ENCODE data around the gene METTL26. TPM values are rescaled to one million over a fixed set of nuclear protein-coding genes. Genes with fewer than 3 reads are reported as not detected.

Gene METTL26
- polyA plus RNA-seq = 10 to 100 TPM; 73.2 to 94.3 TPM

DNA sequence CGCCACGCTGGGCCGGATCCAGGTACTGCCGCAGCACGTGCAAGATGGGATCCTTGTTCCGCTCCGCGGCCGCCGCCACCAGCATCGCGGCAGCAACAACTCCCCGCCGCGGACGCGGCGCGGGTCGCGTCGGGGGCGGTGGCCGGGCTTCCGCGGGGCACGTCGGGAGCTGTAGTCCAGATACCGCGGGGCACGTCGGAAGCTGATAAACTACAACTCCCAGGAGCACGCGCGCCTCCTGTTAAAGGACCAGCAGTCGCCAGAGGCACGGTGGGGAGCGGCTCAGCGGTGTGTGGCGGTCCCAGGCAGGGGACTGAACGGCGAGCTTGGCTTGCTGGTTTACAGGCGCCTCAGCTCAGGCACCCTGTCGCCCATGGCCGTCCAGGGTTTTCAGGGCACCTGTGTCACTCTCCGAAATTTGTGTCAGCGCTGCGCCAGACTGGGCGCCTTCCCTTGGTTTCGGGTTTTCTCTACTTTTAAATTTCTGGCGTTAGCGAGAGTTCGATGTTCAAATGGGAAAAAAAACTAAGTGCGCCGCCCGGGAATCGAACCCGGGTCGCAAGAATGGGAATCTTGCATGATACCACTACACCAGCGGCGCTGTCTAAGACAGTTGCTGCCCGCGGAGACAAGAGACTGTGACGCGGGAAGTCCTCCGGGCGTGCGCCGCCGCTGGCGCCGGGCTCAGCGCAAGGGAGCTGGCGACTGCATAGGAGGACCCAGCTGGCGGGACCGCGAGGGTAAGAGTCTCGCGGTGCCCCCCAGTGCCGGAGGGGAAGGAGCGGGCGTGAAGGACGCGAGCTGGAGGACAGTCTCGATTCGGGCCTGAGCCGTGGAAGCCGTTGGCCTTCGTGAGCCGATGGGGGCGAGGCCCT, at the start of gene METTL26:
Gene METTL26, minus strand, starts transcription at position 100 of the 875 bp plus-strand sequence. Its CDS starts 15 bp downstream, at position 85.
- Histone ChIP-seq H3K27me3 (ENCODE audit: control insufficient read depth in 1 of 2, insufficient read depth in 2 of 2, low read length in 2 of 2) (no peaks in the 10 kb centered on the region), H3K9me3 (ENCODE audit: control insufficient read depth in 2 of 2, insufficient read depth in 1 of 2, low read depth in 1 of 2, low read length in 1 of 2) (no peaks in the 10 kb centered on the region), H3K4me3 (ENCODE audit: low read depth in 1 of 2, low read length in 2 of 2) (peak within 1 kb of the TSS; percentile 68 to 90), H3K36me3 (ENCODE audit: control insufficient read depth in 2 of 2, insufficient read depth in 2 of 2, low read length in 1 of 2) (peaks cover 0 to 15% of the 10 kb centered on the region in 2 donors), H3K4me1 (ENCODE audit: control insufficient read depth in 2 of 2, insufficient read depth in 2 of 2, low read length in 1 of 2) (peaks cover 0 to 14% of the 10 kb centered on the region in 2 donors), H3K27ac (ENCODE audit: low read depth in 2 of 2, low read length in 1 of 2) (peak within 1 kb of the TSS; percentile 95 to 99)
- WGBS, 2 donors = 0% methylated on average over 77 to 91 of the region's 91 CpGs

DNA sequence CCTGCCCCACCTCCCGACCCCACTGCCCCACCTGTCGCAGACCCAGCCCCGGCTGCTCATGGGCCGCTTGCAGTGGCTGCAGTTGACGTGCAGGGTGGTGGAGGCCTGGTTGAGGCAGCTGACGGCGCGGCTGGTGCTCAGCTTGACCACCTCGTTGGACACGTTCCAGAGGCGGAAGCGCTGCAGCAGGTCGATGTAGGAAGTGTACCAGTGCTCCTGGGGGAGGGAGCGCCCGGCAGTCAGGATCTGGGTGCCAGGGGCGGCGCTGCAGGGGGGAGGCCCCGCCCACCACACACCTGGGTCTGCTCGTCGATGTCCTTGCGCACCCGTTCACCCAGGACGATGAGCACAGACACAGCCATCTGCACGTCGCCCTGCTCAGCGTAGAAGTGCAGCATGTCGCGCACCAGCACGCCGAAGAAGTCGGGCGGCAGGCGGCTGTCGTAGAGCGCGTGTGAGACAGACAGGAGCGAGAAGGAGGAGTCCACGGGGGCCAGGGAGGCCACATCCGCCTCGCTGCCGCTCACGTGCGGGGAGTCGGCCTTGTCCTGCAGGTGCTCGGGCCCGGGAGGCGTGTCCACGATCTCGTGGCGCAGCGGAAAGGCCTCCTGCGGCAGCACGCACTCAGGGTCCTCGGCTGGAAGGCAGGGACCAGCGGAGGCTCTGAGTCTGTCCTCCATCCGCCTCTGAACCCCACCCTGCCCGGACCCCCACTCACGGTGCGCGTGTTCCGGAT, 49.0 kb upstream of the METTL26 start:
- Histone ChIP-seq H3K27me3 (ENCODE audit: control insufficient read depth in 1 of 2, insufficient read depth in 2 of 2, low read length in 2 of 2) (no peaks in the 10 kb centered on the region), H3K27ac (ENCODE audit: low read depth in 2 of 2, low read length in 1 of 2) (peak overlapping the region in 1 of 2 donors; percentile 79), H3K9me3 (ENCODE audit: control insufficient read depth in 2 of 2, insufficient read depth in 1 of 2, low read depth in 1 of 2, low read length in 1 of 2) (no peaks in the 10 kb centered on the region), H3K4me1 (ENCODE audit: control insufficient read depth in 2 of 2, insufficient read depth in 2 of 2, low read length in 1 of 2) (peaks cover 20 to 57% of the 10 kb centered on the region in 2 donors), H3K36me3 (ENCODE audit: control insufficient read depth in 2 of 2, insufficient read depth in 2 of 2, low read length in 1 of 2) (peaks cover 4 to 41% of the 10 kb centered on the region in 2 donors), H3K4me3 (ENCODE audit: low read depth in 1 of 2, low read length in 2 of 2) (peak overlapping the region; percentile 22 to 55)
- WGBS, 2 donors = 86% methylated on average over 61 of the region's 61 CpGs

DNA sequence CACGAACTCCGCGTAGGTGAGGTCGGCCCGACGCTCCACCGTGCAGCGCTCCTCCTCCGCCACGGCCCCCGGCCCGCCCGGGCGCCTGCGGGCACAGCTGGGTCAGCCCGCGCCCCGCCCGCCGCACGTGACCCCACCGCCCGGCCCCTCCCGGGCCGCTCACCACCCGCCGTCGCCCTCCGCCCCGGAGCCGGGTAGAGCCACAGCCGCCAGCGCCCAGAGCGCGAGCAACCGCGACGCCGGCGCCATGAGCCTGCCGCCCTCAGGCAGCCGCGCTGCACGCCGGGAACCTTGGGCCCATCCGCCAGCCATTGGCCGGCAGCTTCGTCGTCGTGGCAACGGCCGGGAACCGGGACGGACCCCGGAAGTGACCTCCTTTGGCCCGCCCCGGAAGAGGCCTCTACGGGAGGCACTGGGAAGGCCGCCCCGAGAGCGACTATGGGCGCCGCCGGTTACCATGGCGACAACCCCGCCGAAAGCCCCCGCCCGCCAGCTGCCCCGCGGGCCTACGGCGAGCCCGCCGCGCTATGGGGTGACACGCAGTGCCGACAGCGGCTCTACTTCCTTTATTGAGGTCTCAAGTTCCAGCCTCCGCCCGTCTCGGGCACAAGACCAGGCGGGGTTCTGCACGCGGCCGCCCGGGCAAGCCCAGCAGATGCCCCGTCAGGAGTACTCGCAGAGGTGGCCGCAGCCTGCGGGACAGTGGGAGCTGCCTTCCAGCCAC, 48.1 kb upstream of the METTL26 start, which contains the start of gene JMJD8:
Gene JMJD8, minus strand, starts transcription at position 264 of the 724 bp plus-strand sequence. Its CDS starts 15 bp downstream, at position 249.
- 0 to 2% methylated on average over 54 to 91 of the region's 91 CpGs for WGBS, 2 donors
- Histone ChIP-seq H3K4me1 (ENCODE audit: control insufficient read depth in 2 of 2, insufficient read depth in 2 of 2, low read length in 1 of 2) (peaks cover 16 to 56% of the 10 kb centered on the region in 2 donors), H3K36me3 (ENCODE audit: control insufficient read depth in 2 of 2, insufficient read depth in 2 of 2, low read length in 1 of 2) (peaks cover 4 to 41% of the 10 kb centered on the region in 2 donors), H3K27me3 (ENCODE audit: control insufficient read depth in 1 of 2, insufficient read depth in 2 of 2, low read length in 2 of 2) (no peaks in the 10 kb centered on the region), H3K4me3 (ENCODE audit: low read depth in 1 of 2, low read length in 2 of 2) (peak within 1 kb of the TSS; percentile 55 to 70), H3K27ac (ENCODE audit: low read depth in 2 of 2, low read length in 1 of 2) (peak within 1 kb of the TSS; percentile 79 to 94), H3K9me3 (ENCODE audit: control insufficient read depth in 2 of 2, insufficient read depth in 1 of 2, low read depth in 1 of 2, low read length in 1 of 2) (no peaks in the 10 kb centered on the region)

DNA sequence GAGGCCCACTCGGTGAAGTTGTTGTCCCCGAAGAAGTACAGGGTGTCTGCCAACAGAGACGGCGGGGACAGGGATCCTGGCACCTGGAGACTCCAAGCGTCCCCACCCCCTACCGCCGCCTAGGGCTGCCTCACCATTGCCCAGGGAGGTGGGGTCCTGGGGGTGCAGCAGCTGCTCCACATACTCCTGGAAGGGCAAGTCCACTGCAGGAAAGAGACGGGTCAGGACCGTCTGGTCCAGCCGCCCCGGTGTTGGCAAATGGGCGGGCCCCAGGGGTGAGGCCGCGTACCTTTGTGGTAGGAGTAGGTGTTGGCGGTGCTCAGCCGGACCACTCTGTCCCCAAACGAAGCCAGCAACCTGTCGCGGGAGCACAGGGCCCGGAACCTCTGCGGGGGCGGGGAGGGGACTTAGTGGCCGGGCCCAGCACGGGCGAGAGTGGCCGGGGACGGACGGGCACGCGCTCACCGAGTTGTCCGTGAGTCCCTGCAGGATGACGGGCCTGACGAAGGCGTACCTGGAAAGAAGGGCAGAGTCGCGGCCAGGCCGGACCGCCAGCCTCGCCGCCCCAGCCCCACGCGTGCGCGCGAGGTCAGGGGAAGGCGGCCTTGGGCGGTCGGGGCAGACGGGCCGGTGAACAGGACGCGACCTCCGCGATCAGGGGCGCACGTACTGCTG, 47.4 kb upstream of the METTL26 start:
- peak overlapping the region; percentile 79 to 94 for H3K27ac ChIP-seq (ENCODE audit: low read depth in 2 of 2, low read length in 1 of 2)
- H3K4me3 ChIP-seq (ENCODE audit: low read depth in 1 of 2, low read length in 2 of 2) = peak overlapping the region; percentile 55 to 70
- peaks cover 15 to 56% of the 10 kb centered on the region in 2 donors for H3K4me1 ChIP-seq (ENCODE audit: control insufficient read depth in 2 of 2, insufficient read depth in 2 of 2, low read length in 1 of 2)
- peaks cover 4 to 41% of the 10 kb centered on the region in 2 donors for H3K36me3 ChIP-seq (ENCODE audit: control insufficient read depth in 2 of 2, insufficient read depth in 2 of 2, low read length in 1 of 2)
- H3K27me3 ChIP-seq (ENCODE audit: control insufficient read depth in 1 of 2, insufficient read depth in 2 of 2, low read length in 2 of 2) = no peaks in the 10 kb centered on the region
- WGBS, 2 donors = 12 to 20% methylated on average over 32 to 57 of the region's 57 CpGs
- H3K9me3 ChIP-seq (ENCODE audit: control insufficient read depth in 2 of 2, insufficient read depth in 1 of 2, low read depth in 1 of 2, low read length in 1 of 2) = no peaks in the 10 kb centered on the region

DNA sequence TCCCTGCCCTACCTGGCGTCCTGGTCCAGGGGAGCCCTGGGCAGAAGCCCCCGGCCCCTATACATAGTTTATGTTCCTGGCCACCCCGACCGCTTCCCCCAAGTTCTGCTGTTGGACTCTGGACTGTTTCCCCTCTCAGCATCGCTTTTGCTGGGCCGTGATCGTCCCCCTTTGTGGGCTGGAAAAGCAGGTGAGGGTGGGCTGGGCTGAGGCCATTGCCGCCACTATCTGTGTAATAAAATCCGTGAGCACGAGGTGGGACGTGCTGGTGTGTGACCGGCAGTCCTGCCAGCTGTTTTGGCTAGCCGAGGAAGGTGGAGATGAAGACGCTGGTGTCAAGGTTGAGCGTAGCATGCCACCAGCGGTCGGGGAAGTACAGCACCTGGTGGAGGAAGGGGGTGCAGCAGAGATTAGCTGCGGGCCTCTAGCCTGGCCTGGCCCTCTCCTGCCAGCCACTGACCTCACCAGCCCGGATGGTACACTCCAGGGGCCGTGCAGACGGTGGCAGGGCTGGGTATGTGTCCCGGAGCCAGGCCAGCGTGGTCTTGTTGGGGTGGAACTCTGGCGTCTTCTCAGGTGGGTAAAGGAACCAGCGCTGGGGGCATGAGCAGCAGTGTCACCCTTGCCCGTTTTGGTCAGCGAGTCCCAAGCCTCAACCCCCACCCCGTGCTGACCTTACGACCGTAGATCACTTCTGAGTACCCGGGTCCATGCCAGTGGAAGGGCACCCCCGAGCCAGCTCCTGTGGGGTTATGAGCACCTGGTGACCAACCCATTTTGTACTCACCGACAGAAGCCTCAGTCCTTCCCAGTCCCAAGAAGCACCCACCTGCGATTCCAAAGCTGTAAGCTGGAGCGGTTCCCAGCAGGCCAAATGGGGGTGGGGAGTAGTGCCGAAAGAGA, 46.6 kb upstream of the METTL26 start:
- H3K4me1 ChIP-seq (ENCODE audit: control insufficient read depth in 2 of 2, insufficient read depth in 2 of 2, low read length in 1 of 2) = peaks cover 15 to 62% of the 10 kb centered on the region in 2 donors

DNA sequence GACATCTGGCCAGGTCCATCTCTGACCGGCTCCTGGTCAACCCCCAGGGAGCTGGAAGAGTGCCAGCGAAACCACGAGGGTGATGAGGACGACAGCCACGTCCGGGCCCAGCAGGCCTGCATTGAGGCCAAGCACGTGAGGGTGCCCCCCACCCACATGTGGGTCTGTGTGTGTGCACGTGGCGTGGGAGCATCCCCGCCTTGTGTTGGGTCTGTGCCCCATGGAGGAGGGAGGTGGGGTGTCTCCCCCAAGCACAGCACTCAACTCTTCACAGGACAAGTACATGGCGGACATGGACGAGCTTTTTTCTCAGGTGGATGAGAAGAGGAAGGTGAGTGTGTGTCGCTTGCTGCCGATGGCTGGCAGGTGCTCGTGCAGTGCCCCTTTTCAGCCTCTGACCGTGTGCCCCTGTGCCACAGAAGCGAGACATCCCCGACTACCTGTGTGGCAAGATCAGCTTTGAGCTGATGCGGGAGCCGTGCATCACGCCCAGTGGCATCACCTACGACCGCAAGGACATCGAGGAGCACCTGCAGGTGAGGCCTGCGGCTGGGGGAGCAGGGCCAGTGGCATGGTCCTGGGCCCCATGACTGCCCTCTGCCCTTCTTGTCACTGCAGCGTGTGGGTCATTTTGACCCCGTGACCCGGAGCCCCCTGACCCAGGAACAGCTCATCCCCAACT, 45.8 kb upstream of the METTL26 start:
- Histone ChIP-seq H3K4me1 (ENCODE audit: control insufficient read depth in 2 of 2, insufficient read depth in 2 of 2, low read length in 1 of 2) (peaks cover 15 to 68% of the 10 kb centered on the region in 2 donors), H3K4me3 (ENCODE audit: low read depth in 1 of 2, low read length in 2 of 2) (no peak overlapping the region), H3K27ac (ENCODE audit: low read depth in 2 of 2, low read length in 1 of 2) (peak overlapping the region in 1 of 2 donors; percentile 14), H3K36me3 (ENCODE audit: control insufficient read depth in 2 of 2, insufficient read depth in 2 of 2, low read length in 1 of 2) (peaks cover 0 to 36% of the 10 kb centered on the region in 2 donors), H3K9me3 (ENCODE audit: control insufficient read depth in 2 of 2, insufficient read depth in 1 of 2, low read depth in 1 of 2, low read length in 1 of 2) (no peaks in the 10 kb centered on the region), H3K27me3 (ENCODE audit: control insufficient read depth in 1 of 2, insufficient read depth in 2 of 2, low read length in 2 of 2) (no peaks in the 10 kb centered on the region)
- 71 to 76% methylated on average over 28 of the region's 28 CpGs for WGBS, 2 donors

More for the DNA sequence above, 46.6 kb upstream of the METTL26 start:
- Histone ChIP-seq H3K9me3 (ENCODE audit: control insufficient read depth in 2 of 2, insufficient read depth in 1 of 2, low read depth in 1 of 2, low read length in 1 of 2) (no peaks in the 10 kb centered on the region), H3K4me3 (ENCODE audit: low read depth in 1 of 2, low read length in 2 of 2) (peak overlapping the region; percentile 55 to 70), H3K27ac (ENCODE audit: low read depth in 2 of 2, low read length in 1 of 2) (peak overlapping the region; percentile 79 to 94), H3K36me3 (ENCODE audit: control insufficient read depth in 2 of 2, insufficient read depth in 2 of 2, low read length in 1 of 2) (peaks cover 3 to 41% of the 10 kb centered on the region in 2 donors), H3K27me3 (ENCODE audit: control insufficient read depth in 1 of 2, insufficient read depth in 2 of 2, low read length in 2 of 2) (no peaks in the 10 kb centered on the region)
- 70 to 74% methylated on average over 36 of the region's 36 CpGs for whole genome bisulfite sequencing, 2 donors

DNA sequence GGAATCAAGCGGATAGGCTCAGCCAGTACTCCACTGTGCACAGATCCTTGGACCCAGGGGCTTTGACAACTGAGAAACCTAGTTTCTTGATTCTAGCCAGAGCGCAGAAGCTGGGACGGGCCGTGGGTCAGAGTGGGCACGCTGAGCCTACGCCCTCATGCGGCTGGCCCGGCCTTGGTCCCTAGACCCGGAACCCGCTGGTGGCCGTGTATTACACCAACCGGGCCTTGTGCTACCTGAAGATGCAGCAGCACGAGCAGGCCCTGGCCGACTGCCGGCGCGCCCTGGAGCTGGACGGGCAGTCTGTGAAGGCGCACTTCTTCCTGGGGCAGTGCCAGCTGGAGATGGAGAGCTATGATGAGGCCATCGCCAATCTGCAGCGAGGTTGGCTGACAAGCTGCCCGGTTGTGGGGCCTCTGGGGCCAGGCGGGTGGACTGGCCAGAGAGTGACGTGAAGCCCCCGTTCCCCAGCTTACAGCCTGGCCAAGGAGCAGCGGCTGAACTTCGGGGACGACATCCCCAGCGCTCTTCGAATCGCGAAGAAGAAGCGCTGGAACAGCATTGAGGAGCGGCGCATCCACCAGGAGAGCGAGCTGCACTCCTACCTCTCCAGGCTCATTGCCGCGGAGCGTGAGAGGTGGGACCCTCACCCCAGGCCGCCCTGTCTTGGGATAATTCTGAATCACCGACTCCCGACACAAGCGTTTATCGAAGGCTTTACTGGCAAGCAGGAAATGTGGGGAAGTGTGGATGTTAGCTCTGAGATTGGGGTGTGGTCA, 45.1 kb upstream of the METTL26 start:
- Histone ChIP-seq H3K4me3 (ENCODE audit: low read depth in 1 of 2, low read length in 2 of 2) (peak overlapping the region; percentile 82 to 84), H3K27me3 (ENCODE audit: control insufficient read depth in 1 of 2, insufficient read depth in 2 of 2, low read length in 2 of 2) (no peaks in the 10 kb centered on the region), H3K27ac (ENCODE audit: low read depth in 2 of 2, low read length in 1 of 2) (peak overlapping the region; percentile 95 to 96), H3K36me3 (ENCODE audit: control insufficient read depth in 2 of 2, insufficient read depth in 2 of 2, low read length in 1 of 2) (peaks cover 0 to 30% of the 10 kb centered on the region in 2 donors), H3K9me3 (ENCODE audit: control insufficient read depth in 2 of 2, insufficient read depth in 1 of 2, low read depth in 1 of 2, low read length in 1 of 2) (no peaks in the 10 kb centered on the region), H3K4me1 (ENCODE audit: control insufficient read depth in 2 of 2, insufficient read depth in 2 of 2, low read length in 1 of 2) (peaks cover 15 to 73% of the 10 kb centered on the region in 2 donors)
- 42 to 44% methylated on average over 44 of the region's 44 CpGs for WGBS, 2 donors
